BLaER1 treated with 17β-estradiol and CSF1 and Interleukin-3, amounts not matched to agents 10 nM and 100 nM (cell line): Measurements from ENCODE around the gene SNPH.

Experiments used
- H3K27ac ChIP-seq, 11 experiments: shearing (Covaris generic); formaldehyde crosslinking; 2 replicates each; pipeline ENCODE4 v1.8.1; 2022
- H3K27me3 ChIP-seq, 11 experiments: shearing (Covaris generic); formaldehyde crosslinking; 2 replicates each; pipeline ENCODE4 v1.8.1; 2022
- H3K36me3 ChIP-seq, 11 experiments: shearing (Covaris generic); formaldehyde crosslinking; 2 replicates each; pipeline ENCODE4 v1.8.1; 2022
- H3K4me1 ChIP-seq, 10 experiments: shearing (Covaris generic); formaldehyde crosslinking; 2 replicates each; pipeline ENCODE4 v1.8.1; 2022
- H3K4me2 ChIP-seq, 11 experiments: shearing (Covaris generic); formaldehyde crosslinking; 2 replicates each; pipeline ENCODE4 v1.8.1; 2022
- H3K4me3 ChIP-seq, 10 experiments: shearing (Covaris generic); formaldehyde crosslinking; 2 replicates each; pipeline ENCODE4 v1.8.1; 2022
- H3K9ac ChIP-seq, 11 experiments: shearing (Covaris generic); formaldehyde crosslinking; 2 replicates each; pipeline ENCODE4 v1.8.1; 2022
- H3K9me3 ChIP-seq, 11 experiments: shearing (Covaris generic); formaldehyde crosslinking; replicated peaks in 1 of 11; 2 replicates each; pipeline ENCODE4 v1.8.1; 2022
- H4K20me1 ChIP-seq, 11 experiments: shearing (Covaris generic); formaldehyde crosslinking; 2 replicates each; pipeline ENCODE4 v1.8.1; 2022
- Cebpa-rat ChIP-seq, 11 experiments: shearing (Covaris generic); IDR thresholded peaks; 2 replicates each; pipeline ENCODE4 v1.8.1; 2022

The SNPH gene

DNA sequence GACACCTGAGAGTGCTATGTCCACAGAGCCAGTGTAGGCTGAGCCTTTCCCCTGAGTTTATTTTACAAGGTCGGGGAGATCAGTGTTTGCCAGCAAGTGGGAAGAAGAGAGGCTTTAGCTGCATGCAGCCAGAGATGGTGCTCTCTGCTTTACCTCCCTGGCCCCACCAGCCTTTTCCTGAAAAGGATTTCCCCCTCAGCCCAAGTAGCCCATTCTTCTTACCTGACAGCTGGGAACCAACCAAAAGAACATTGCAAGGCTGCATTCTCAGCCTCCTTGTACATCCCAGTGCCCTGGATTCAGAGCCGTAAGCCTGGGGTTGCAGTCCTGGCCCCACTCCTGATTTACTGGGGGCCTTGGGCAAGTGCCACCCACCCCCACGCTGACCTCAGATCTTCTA, 16.9 kb downstream of the SNPH start:
- H3K9me3 ChIP-seq = no peaks in the 10 kb centered on the region
- TF ChIP-seq Cebpa-rat (IDR thresholded peaks at IDR 0.05) = no peak
- no peak overlapping the region for H3K4me3 ChIP-seq
- no peak overlapping the region for H3K27ac ChIP-seq
- no peak overlapping the region for H3K4me2 ChIP-seq
- no peaks in the 10 kb centered on the region for H4K20me1 ChIP-seq
- H3K9ac ChIP-seq = no peak overlapping the region
- H3K27me3 ChIP-seq = no peaks in the 10 kb centered on the region
- H3K36me3 ChIP-seq = no peaks in the 10 kb centered on the region
- H3K4me1 ChIP-seq = peaks cover 0 to 8% (median 3%) of the 10 kb centered on the region in 10 experiments; a peak in 5 of 20 replicates

DNA sequence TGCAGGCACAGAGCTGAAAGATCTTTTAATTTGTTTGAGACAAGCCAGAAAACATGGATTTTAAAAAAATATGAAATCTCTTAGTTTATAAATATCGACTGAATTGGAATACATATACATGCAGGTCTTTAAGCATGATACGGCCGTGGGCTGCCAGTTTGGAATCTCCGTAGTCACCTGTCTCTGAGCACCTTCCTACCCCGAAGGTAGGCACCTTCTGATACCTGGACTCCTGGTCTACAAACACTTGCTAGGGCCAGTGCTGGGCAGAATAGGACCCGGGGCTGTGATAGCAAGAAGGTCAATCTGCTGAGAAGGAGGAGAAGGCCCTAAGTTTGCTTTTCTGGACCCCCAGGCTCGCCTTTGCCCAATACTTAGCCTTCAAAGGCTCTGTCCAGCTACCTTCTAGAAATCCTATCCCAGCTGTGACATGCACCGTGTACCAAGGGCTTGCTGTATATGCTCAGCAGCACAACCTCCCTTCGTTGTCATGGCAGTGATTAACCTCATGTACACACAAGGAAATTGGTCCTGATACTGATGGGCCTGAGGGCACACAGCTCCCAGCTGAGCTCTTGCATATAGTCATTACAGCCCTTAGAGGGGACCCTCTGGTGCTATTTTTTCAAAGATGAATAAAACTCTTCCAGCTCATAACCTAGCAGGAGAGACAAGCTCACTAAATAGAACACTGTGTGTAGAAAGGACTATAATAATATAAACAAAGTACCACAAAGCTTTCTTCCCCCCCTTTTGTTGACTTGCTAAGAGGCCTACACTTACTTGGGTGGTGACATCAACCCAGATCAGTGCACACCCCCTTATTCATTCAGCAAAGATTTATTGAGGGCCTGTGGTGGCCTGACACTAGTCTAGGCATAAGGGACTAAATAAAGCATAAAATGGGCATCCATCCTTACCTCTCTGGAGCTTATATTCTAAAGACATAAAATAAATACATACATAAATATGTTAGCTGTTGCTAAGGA, 17.7 kb downstream of the SNPH start:
- Histone ChIP-seq H3K9me3 (no peaks in the 10 kb centered on the region), H3K27me3 (no peaks in the 10 kb centered on the region), H3K4me2 (no peak overlapping the region), H3K36me3 (no peaks in the 10 kb centered on the region), H3K4me1 (peaks cover 0 to 8% (median 3%) of the 10 kb centered on the region in 10 experiments; a peak in 5 of 20 replicates), H3K9ac (no peak overlapping the region), H3K4me3 (no peak overlapping the region), H3K27ac (no peak overlapping the region), H4K20me1 (no peaks in the 10 kb centered on the region)
- no peak for TF ChIP-seq Cebpa-rat (IDR thresholded peaks at IDR 0.05)

DNA sequence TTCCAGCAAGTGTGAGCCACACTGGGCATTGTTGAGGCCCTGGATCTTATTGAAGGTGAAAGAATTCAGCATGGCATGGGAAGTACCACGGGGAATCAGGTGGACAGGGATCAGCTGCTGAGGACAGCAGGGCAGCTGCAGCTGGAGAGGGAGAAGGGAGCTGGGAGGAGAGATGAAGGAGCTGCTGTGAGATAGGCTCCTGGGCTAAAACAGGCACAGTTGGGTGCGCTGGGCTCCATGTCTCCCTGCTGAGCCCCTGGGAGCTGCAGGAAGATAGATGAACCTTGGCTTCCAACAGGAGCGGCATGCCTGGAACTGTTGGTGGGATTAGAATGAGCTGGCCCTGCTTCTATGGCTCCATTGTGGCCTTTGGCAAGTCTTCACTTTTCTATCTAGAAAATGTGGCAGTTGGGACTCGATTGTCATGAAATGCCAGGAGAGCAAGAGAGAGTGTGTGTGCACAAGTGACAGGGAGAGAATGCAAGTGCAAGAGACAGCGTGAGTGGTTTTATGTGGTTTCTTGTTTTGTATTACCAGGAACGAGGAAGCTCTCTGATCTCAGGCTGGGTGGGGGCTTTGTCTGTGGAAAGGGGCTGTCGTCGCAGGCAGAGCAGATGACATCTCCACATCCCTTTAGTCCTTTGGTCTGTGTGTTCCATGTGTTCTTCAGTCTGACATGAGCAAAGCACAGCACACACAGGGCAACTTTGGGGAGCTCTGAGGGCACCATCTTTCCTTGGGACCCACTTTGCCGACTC, 20.4 kb downstream of the SNPH start:
- H3K9me3 ChIP-seq = no peaks in the 10 kb centered on the region
- no peak overlapping the region for H3K4me3 ChIP-seq
- H3K27me3 ChIP-seq = no peaks in the 10 kb centered on the region
- H3K27ac ChIP-seq = no peak overlapping the region
- TF ChIP-seq Cebpa-rat (IDR thresholded peaks at IDR 0.05) = no peak
- no peaks in the 10 kb centered on the region for H4K20me1 ChIP-seq
- H3K4me1 ChIP-seq = peaks cover 0 to 8% (median 3%) of the 10 kb centered on the region in 10 experiments; a peak in 5 of 20 replicates
- H3K36me3 ChIP-seq = no peaks in the 10 kb centered on the region
- no peak overlapping the region for H3K9ac ChIP-seq
- H3K4me2 ChIP-seq = peak overlapping the region in 6 of 11 experiments; percentile 11 to 26 (median 20); a peak in 5 of 22 replicates

DNA sequence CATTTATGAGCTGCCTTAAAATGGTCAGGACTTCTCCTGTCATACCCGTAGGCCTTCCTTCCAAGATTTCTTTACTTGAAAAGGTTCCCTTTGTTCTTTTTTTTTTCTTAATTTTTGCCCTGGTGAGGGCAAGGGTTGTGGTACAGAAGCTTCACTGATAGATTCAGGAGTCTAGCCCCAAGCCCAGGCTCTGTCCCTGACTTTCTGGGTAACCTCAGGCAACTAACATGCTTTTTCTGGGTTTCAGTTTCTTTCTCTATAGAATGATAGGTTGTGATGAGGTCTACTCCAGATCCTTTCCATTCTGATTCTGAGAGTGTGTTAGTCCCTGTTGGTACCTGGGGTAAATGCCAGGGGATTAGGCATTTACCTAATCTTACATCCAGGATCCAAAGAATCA, 21.2 kb downstream of the SNPH start:
- Histone ChIP-seq H3K27me3 (no peaks in the 10 kb centered on the region), H4K20me1 (no peaks in the 10 kb centered on the region), H3K9me3 (no peaks in the 10 kb centered on the region), H3K4me3 (no peak overlapping the region), H3K4me1 (peaks cover 0 to 8% (median 3%) of the 10 kb centered on the region in 10 experiments; a peak in 5 of 20 replicates), H3K4me2 (no peak overlapping the region), H3K9ac (no peak overlapping the region), H3K36me3 (no peaks in the 10 kb centered on the region), H3K27ac (no peak overlapping the region)
- TF ChIP-seq Cebpa-rat (IDR thresholded peaks at IDR 0.05) = no peak

DNA sequence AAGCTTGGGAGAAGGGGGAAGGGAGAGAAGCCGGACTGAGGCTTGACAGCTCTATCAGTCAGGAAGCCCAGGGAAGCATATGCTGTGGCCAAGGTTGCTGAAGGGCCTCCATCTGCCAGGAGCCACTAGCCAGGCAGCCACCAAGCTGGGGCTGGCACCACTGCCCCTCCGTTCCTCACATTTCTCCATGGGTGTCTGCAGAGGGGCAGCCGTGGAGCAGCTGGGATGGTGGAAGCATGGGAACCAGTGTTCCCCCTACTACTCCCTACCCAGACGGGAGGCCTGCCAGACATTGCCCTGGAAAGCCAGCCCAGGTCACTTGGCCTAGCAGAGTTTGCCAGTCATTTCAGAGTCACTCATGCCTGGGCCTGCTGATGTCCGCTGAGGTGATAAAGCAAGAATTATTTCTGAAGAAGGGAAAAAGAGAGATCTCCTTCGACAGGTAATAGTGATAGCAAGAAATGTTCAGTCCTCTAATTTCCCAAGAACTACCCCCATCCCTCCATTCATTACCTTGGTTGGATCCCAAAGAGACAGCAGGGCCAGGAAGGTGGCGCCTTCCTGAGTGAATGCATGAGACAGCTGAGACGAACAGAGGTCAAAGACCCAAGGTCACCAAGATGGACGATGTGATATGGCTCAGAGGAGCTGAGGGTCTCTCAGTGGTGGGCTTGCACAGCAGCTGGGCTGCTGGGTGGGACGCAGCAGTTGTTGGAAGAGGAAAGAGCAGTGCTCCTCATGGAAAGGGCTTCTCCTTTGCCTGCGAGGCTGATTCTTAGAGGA, 21.9 kb downstream of the SNPH start:
- Histone ChIP-seq H3K4me2 (no peak overlapping the region), H3K4me1 (peaks cover 0 to 8% (median 3%) of the 10 kb centered on the region in 10 experiments; a peak in 5 of 20 replicates), H3K4me3 (no peak overlapping the region), H3K27ac (no peak overlapping the region), H3K27me3 (no peaks in the 10 kb centered on the region), H3K9me3 (no peaks in the 10 kb centered on the region), H3K36me3 (no peaks in the 10 kb centered on the region), H3K9ac (no peak overlapping the region), H4K20me1 (no peaks in the 10 kb centered on the region)
- no peak for TF ChIP-seq Cebpa-rat (IDR thresholded peaks at IDR 0.05)

DNA sequence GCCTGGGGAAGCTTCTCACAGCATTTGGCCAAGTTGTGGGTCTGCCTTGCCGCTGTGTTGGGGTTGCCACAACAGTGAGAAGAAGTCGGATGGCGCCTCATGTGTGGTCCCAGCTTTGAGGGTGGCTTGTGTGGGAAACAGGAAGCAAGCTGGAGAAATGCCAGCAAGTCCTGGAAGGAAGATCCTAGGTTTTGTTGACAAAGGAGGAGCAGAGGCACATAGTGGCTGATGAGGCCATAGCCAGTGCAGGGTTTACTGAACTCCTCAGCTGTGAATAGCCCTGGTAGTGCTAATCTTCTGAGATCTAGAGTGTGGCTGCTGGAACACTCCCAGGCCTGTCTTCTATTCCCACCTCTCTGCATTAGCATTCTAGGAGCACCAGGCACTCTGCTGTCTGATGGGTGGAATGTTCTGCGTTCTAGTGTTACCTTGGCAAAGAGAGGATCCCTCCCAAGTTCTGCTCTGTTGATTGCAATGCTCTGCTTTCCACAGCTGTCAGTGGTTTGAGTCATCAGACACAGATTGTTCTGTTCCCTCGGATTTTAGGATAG, 25.2 kb downstream of the SNPH start:
- Histone ChIP-seq H3K27ac (no peak overlapping the region), H4K20me1 (no peaks in the 10 kb centered on the region), H3K4me3 (no peak overlapping the region), H3K4me1 (peaks cover 0 to 7% (median 2%) of the 10 kb centered on the region in 10 experiments; a peak in 5 of 20 replicates), H3K27me3 (no peaks in the 10 kb centered on the region), H3K36me3 (no peaks in the 10 kb centered on the region), H3K9me3 (no peaks in the 10 kb centered on the region), H3K4me2 (no peak overlapping the region), H3K9ac (no peak overlapping the region)
- TF ChIP-seq Cebpa-rat (IDR thresholded peaks at IDR 0.05) = no peak

DNA sequence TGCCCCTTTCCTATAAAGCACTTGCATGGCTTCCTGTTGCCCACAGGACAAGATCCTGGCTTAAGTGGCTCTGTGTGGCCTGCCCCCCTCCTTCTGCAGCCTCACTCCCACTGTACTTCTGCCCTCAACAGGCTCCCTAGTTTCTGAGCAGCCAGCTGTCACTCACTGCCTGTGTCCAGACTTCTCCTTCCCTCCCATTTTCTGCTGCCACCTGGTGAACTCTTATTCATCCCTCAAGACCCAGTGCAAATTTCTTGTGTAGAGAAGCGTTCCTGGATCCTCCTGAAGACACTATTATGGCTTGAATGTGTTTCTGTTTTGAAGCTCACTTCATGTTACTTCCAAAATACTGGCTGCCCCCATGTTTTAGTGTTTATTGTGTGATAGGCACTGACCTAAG, 26.5 kb downstream of the SNPH start:
- Histone ChIP-seq H3K9ac (no peak overlapping the region), H3K36me3 (no peaks in the 10 kb centered on the region), H3K27ac (no peak overlapping the region), H3K4me3 (no peak overlapping the region), H3K9me3 (no peaks in the 10 kb centered on the region), H3K27me3 (no peaks in the 10 kb centered on the region), H3K4me2 (no peak overlapping the region), H3K4me1 (no peaks in the 10 kb centered on the region), H4K20me1 (no peaks in the 10 kb centered on the region)
- no peak for TF ChIP-seq Cebpa-rat (IDR thresholded peaks at IDR 0.05)

DNA sequence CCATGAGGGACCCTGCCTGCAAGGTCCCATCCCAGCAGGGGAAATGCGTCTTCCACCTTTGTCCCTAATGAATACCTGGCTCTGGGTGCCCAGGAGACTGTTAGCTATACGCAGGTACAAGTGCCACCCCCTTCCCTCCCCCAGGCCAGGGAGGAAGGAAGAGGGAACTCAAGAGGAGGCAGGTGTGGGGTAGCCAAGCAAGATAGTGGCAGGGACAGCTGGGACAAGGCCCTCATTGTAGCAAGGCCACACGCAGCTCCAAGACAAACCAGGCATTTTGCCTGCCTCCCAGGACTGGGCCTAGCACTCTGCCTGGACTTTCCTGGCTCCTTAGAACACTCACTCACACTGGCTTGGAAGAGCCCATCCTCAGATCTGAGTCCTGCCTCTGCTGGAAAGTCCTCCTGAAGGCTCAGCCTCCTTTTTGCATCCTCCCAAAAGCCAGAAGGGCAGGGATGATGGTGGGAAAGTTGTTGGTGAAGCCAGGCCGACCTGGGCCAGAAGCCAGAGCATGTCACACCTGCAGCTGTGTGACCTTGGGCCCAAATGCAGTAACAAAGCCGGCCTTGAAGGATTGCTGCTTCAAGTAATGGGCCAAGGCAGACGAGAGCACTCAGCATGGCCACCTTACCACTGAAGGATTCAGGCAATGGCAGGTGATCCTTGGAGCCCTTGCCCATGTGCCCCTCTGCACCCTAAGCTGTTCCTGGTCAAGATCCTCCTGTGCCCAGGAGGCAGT, 27.7 kb downstream of the SNPH start:
- Histone ChIP-seq H3K4me1 (no peaks in the 10 kb centered on the region), H3K4me2 (no peak overlapping the region), H3K36me3 (no peaks in the 10 kb centered on the region), H3K27me3 (no peaks in the 10 kb centered on the region), H3K27ac (no peak overlapping the region), H3K4me3 (no peak overlapping the region), H3K9me3 (no peaks in the 10 kb centered on the region), H4K20me1 (no peaks in the 10 kb centered on the region), H3K9ac (no peak overlapping the region)
- TF ChIP-seq Cebpa-rat (IDR thresholded peaks at IDR 0.05) = no peak
